Prostate gland (tissue), 2 donors: Measurements from ENCODE around the gene C4A.
"Not testable (repeated sequence)": the region's sequence is repeated elsewhere in the genome, so short reads cannot be mapped to it uniquely, and the experiment has no call there.

ENCODE experiments used
- CTCF ChIP-seq, 4 experiments: fragments of 200-600 bp in 2 of 4; fragments of 450-650 bp in 2 of 4; sonication (generic) in 2 of 4; IDR thresholded peaks; 1 replicate in 3 of 4; 2 replicates in 1 of 4; pipeline ENCODE4 v1.5.1; 2016 to 2019; ENCODE audit warnings: antibody characterized with exemption in 4 of 4, mild to moderate bottlenecking in 2 of 4, moderate library complexity in 2 of 4
- POLR2A ChIP-seq: fragments of 450-650 bp; IDR thresholded peaks from one replicate; pipeline ENCODE4 v1.6.1; 2016; ENCODE audit warnings: antibody characterized with exemption, mild to moderate bottlenecking

GRCh38 chr6:32014547-32014946, 32.7 kb downstream of the C4A start, which contains the start of gene C4B:
- not testable (repeated sequence) for TF ChIP-seq POLR2A; CTCF (IDR thresholded peaks at IDR 0.05)
